Heart left ventricle (tissue), 16 donors: ENCODE results near the gene RAB41. TPM values are rescaled to one million over a fixed set of nuclear protein-coding genes. Genes with fewer than 3 reads are reported as not detected.

Experiments
- ATAC-seq, 4 donors: fragments of 200-7000 bp; cut with Tn5 transposase; one replicate each; pipeline ENCODE4 v1.9.1; 2020 to 2022; ENCODE audit warnings: moderate library complexity in 4 of 4, mild to moderate bottlenecking in 3 of 4, moderate number of reproducible peaks in 1 of 4
- DNase-seq, 5 donors: peaks; one replicate each; pipeline ENCODE4 v3.0.0-alpha.2; 2020
- H3K27ac ChIP-seq, 12 donors: fragments of 200-600 bp; sonication (generic) in 4 of 12; one replicate each; pipeline versions ENCODE4 v1.5.0 to v1.8.0; 2016 to 2022; ENCODE audit warnings: mild to moderate bottlenecking in 2 of 12
- H3K27me3 ChIP-seq, 9 donors: fragments of 200-600 bp; sonication (generic) in 2 of 9; one replicate each; pipeline versions ENCODE4 v1.5.1 to v1.8.0; 2016 to 2022; ENCODE audit warnings: mild to moderate bottlenecking in 3 of 9
- H3K36me3 ChIP-seq, 9 donors: fragments of 200-600 bp; sonication (generic) in 2 of 9; one replicate each; pipeline versions ENCODE4 v1.5.0 to v1.8.0; 2018 to 2022; ENCODE audit warnings: mild to moderate bottlenecking in 2 of 9
- H3K4me1 ChIP-seq, 12 donors: fragments of 200-600 bp; sonication (generic) in 4 of 12; one replicate each; pipeline versions ENCODE4 v1.5.0 to v1.8.0; 2016 to 2022; ENCODE audit warnings: mild to moderate bottlenecking in 3 of 12
- H3K4me3 ChIP-seq, 12 donors: fragments of 200-600 bp; sonication (generic) in 4 of 12; one replicate each; pipeline versions ENCODE4 v1.5.0 to v1.8.0; 2017 to 2022; ENCODE audit warnings: mild to moderate bottlenecking in 9 of 12, moderate library complexity in 4 of 12
- H3K9me3 ChIP-seq, 12 donors: fragments of 200-600 bp; sonication (generic) in 4 of 12; one replicate each; pipeline versions ENCODE4 v1.5.0 to v1.8.0; 2016 to 2022; ENCODE audit warnings: mild to moderate bottlenecking in 1 of 12
- CTCF ChIP-seq, 12 donors: fragments of 200-600 bp; sonication (generic) in 4 of 12; IDR thresholded peaks; one replicate each; pipeline versions ENCODE4 v1.5.0 to v1.8.0; 2018 to 2022; ENCODE audit warnings: antibody characterized with exemption in 12 of 12, mild to moderate bottlenecking in 5 of 12
- POLR2A ChIP-seq, 2 donors: fragments of 450-650 bp; IDR thresholded peaks; one replicate each; pipeline ENCODE4 v1.6.1; 2017; ENCODE audit warnings: antibody characterized with exemption in 2 of 2, mild to moderate bottlenecking in 2 of 2, moderate library complexity in 2 of 2
- WGBS, 4 donors: extraction: QIAGEN DNeasy Blood & Tissue Kit in 2 of 4; methylation state at CpG; one replicate each; pipeline versions ENCODE4 v1.1.5 to v1.1.7; 2013 to 2018; 5-methylcytosine and 5-hydroxymethylcytosine counted together
- intact Hi-C, 10 donors: fragments of 100-400 bp; cut with DNase I; formaldehyde crosslinking; loops; one replicate each; pipeline versions ENCODE4 v1.11.1 to v1.14.2; 2022
- polyA plus RNA-seq, 2 donors: library from polyadenylated mRNA; stranded (reverse); fragments of 200-250 nt; gene quantifications; one replicate each; pipeline ENCODE4 v1.2.3, GENCODE V29; 2013
- total RNA-seq, 9 donors: library from RNA; depleted of rRNA in 2 of 9; stranded (reverse); fragments of >200 nt in 2 of 9; fragmentation: NEBNext Ultra II Directional in 3 of 9; extraction: Animal tissue kit (Norgen Biotek cat#: 25700) in 3 of 9; gene quantifications; one replicate each; pipeline versions ENCODE4 v1.1.0 to v1.2.4, GENCODE V29; 2016 to 2023
- donor health status: ischemic (EF 13 %, LVEDD 7.1; RV severe dilation, severe dysfunction).
- donor health status: healthy with polysubstance abuse.
- donor health status: DM: no; HTN: yes; CAD: no.
- donor health status: DM: no; HTN: no; CAD: no.
- donor health status: ischemic (EF 25% LVEDD 6.9; RV normal size, moderate dysfunction).
- donor health status: ischemic (EF 25% LVEDD 5.7; RV mildly dilated, moderate dysfunction).
- donor health status: healthy.
- donor health status: DM: yes; HTN: yes; CAD: no.
- donor health status: ischemic (EF 35%, LVEDD 5.7; RV mildly dilated, moderate dysfunction).
- donor health status: nonischemic (EF 11% LVEDD 7.7; RV severe dilation, severe dysfunction).
- donor health status: DM: yes; HTN: yes; CAD: no.
- donor health status: PGD.
- donor health status: ischemic (EF 29% LVEDD 5.4; RV normal size, mild dysfunction).
- donor health status: nonischemic (EF 23%, LVEDD 6.1; RV moderate dilation, normal function).

Gene RAB41
- total and polyA plus RNA-seq, 11 donors = not detected

GRCh38 chrX:70331161-70331560 lies 49.2 kb downstream of the RAB41 start:
- Histone ChIP-seq H3K4me3 (no peak overlapping the region), H3K4me1 (no peaks in the 10 kb centered on the region), H3K27ac (no peak overlapping the region), H3K36me3 (no peaks in the 10 kb centered on the region), H3K9me3 (no peaks in the 10 kb centered on the region), H3K27me3 (peaks cover 0 to 12% (median 0%) of the 10 kb centered on the region in 9 donors)
- no peak for TF ChIP-seq POLR2A (IDR thresholded peaks at IDR 0.05)
- no peak for TF ChIP-seq CTCF (IDR thresholded peaks at IDR 0.05)
- intact Hi-C loops = no loop called here
- no peak for ATAC-seq
- DNase-seq = no peak
- 55 to 88% (median 70%) methylated on average over 1 of the region's 1 CpG for WGBS, 4 donors

- DNase-seq (no peak), ATAC-seq (no peak)
- TF ChIP-seq CTCF (IDR thresholded peaks at IDR 0.05) = no peak
- TF ChIP-seq POLR2A (IDR thresholded peaks at IDR 0.05) = no peak
- H3K4me1 ChIP-seq = no peaks in the 10 kb centered on the region
- intact Hi-C loops = no loop called here
- H3K4me3 ChIP-seq = no peak overlapping the region
- no peak overlapping the region for H3K27ac ChIP-seq
- WGBS, 4 donors = 86 to 100% (median 93%) methylated on average over 1 of the region's 1 CpG
- peaks cover 0 to 7% (median 0%) of the 10 kb centered on the region in 9 donors for H3K27me3 ChIP-seq
- H3K36me3 ChIP-seq = no peaks in the 10 kb centered on the region
- H3K9me3 ChIP-seq = no peaks in the 10 kb centered on the region
Measured at GRCh38 chrX:70332600-70332999, 50.6 kb downstream of the RAB41 start.

Other genes with a start within 250 kb of the RAB41 start
- not detected for gene AWAT2, start 232.2 kb upstream of the RAB41 start, total RNA-seq
- not detected for gene AWAT2, start 232.2 kb upstream of the RAB41 start, polyA plus RNA-seq
- not detected for gene OTUD6A, start 219.7 kb upstream of the RAB41 start, total RNA-seq
- gene OTUD6A, start 219.7 kb upstream of the RAB41 start, polyA plus RNA-seq = not detected
- 10 to 100 TPM; 36.4 to 52.7 (median 45.5) TPM for gene IGBP1, start 148.7 kb upstream of the RAB41 start, total RNA-seq
- 10 to 100 TPM; 28.2 to 56.5 TPM for gene IGBP1, start 148.7 kb upstream of the RAB41 start, polyA plus RNA-seq
- gene DGAT2L6, start 104.7 kb upstream of the RAB41 start, total RNA-seq = not detected
- not detected for gene DGAT2L6, start 104.7 kb upstream of the RAB41 start, polyA plus RNA-seq
- not detected for gene AWAT1, start 47.5 kb upstream of the RAB41 start, total RNA-seq
- not detected for gene AWAT1, start 47.5 kb upstream of the RAB41 start, polyA plus RNA-seq
- under 1 TPM in 4 of 9 donors, not detected in 5; 0.12 to 0.24 (median 0.20) TPM for gene P2RY4, start 22.0 kb upstream of the RAB41 start, total RNA-seq
- gene P2RY4, start 22.0 kb upstream of the RAB41 start, polyA plus RNA-seq = under 1 TPM in 1 of 2 donors, not detected in 1; 0.10 TPM
- gene ARR3, start 13.8 kb upstream of the RAB41 start, total RNA-seq = not detected
- not detected for gene ARR3, start 13.8 kb upstream of the RAB41 start, polyA plus RNA-seq
- gene PDZD11, start 7.8 kb downstream of the RAB41 start, total RNA-seq = 10 to 100 TPM; 27.1 to 51.4 (median 36.7) TPM
- gene PDZD11, start 7.8 kb downstream of the RAB41 start, polyA plus RNA-seq = 10 to 100 TPM; 39.1 to 57.3 TPM
- gene KIF4A, start 7.9 kb downstream of the RAB41 start, total RNA-seq = 1 to 10 TPM in 1 of 9 donors, under 1 TPM in 7, not detected in 1; 0.06 to 4.1 (median 0.25) TPM
- gene KIF4A, start 7.9 kb downstream of the RAB41 start, polyA plus RNA-seq = under 1 TPM in 1 of 2 donors, not detected in 1; 0.04 TPM
- not detected for gene GDPD2, start 141.1 kb downstream of the RAB41 start, total RNA-seq
- gene GDPD2, start 141.1 kb downstream of the RAB41 start, polyA plus RNA-seq = not detected
- gene DLG3, start 162.7 kb downstream of the RAB41 start, total RNA-seq = 10 to 100 TPM in 5 of 9 donors, 1 to 10 TPM in 4; 6.8 to 14.8 (median 10.3) TPM
- gene DLG3, start 162.7 kb downstream of the RAB41 start, polyA plus RNA-seq = 1 to 10 TPM; 6.1 to 9.1 TPM